ENCODE data around the gene CARMIL1.

The CARMIL1 gene

GRCh38 chr6:25485821-25486534 is 206.8 kb downstream of the CARMIL1 start:
- Histone ChIP-seq H3K4me3 (ENCODE audit: low read depth, low read length) (peak overlapping the region; percentile 9), H3K9me3 (no peaks in the 10 kb centered on the region), H3K36me3 (no peaks in the 10 kb centered on the region), H3K27me3 (no peaks in the 10 kb centered on the region), H3K4me1 (peaks cover 33% of the 10 kb centered on the region)
- peak; percentile 93 for DNase-seq
- TF ChIP-seq CTCF (IDR thresholded peaks at IDR 0.05; ENCODE audit: low read depth, low read length), result no peak

- Histone ChIP-seq H3K4me1 (peaks cover 27% of the 10 kb centered on the region), H3K36me3 (no peaks in the 10 kb centered on the region), H3K27me3 (no peaks in the 10 kb centered on the region), H3K4me3 (ENCODE audit: low read depth, low read length) (peak overlapping the region; percentile 4; the same call in 1 of the 2 replicates), H3K9me3 (no peaks in the 10 kb centered on the region)
- TF ChIP-seq CTCF (IDR thresholded peaks at IDR 0.05; ENCODE audit: low read depth, low read length), result no peak
- DNase-seq, result peak; percentile 55
These were observed 207.4 kb downstream of the CARMIL1 start for GRCh38 chr6:25486550-25486949.

GRCh38 chr6:25487012-25487411 is 207.8 kb downstream of the CARMIL1 start:
- H3K4me3 ChIP-seq (ENCODE audit: low read depth, low read length), result 0 out of 2 replicates have a peak overlapping the region, but pooled peaks have one; percentile 3
- TF ChIP-seq CTCF (IDR thresholded peaks at IDR 0.05; ENCODE audit: low read depth, low read length), result no peak
- no peaks in the 10 kb centered on the region for H3K27me3 ChIP-seq
- H3K9me3 ChIP-seq, result no peaks in the 10 kb centered on the region
- peaks cover 26% of the 10 kb centered on the region for H3K4me1 ChIP-seq
- H3K36me3 ChIP-seq, result no peaks in the 10 kb centered on the region
- DNase-seq, result no peak

- Histone ChIP-seq H3K27me3 (no peaks in the 10 kb centered on the region), H3K4me3 (ENCODE audit: low read depth, low read length) (no peak overlapping the region), H3K4me1 (peaks cover 17% of the 10 kb centered on the region), H3K9me3 (no peaks in the 10 kb centered on the region), H3K36me3 (no peaks in the 10 kb centered on the region)
- no peak for DNase-seq
- no peak for TF ChIP-seq CTCF (IDR thresholded peaks at IDR 0.05; ENCODE audit: low read depth, low read length)
These were observed 209.0 kb downstream of the CARMIL1 start for GRCh38 chr6:25488156-25488555.

- Histone ChIP-seq H3K36me3 (no peaks in the 10 kb centered on the region), H3K9me3 (no peaks in the 10 kb centered on the region), H3K4me3 (ENCODE audit: low read depth, low read length) (no peak overlapping the region), H3K27me3 (no peaks in the 10 kb centered on the region), H3K4me1 (peaks cover 15% of the 10 kb centered on the region)
- DNase-seq, result no peak
- TF ChIP-seq CTCF (IDR thresholded peaks at IDR 0.05; ENCODE audit: low read depth, low read length), result no peak
These were observed 210.2 kb downstream of the CARMIL1 start for GRCh38 chr6:25489399-25489798.

- peaks cover 9% of the 10 kb centered on the region for H3K4me1 ChIP-seq
- no peak overlapping the region for H3K4me3 ChIP-seq (ENCODE audit: low read depth, low read length)
- no peaks in the 10 kb centered on the region for H3K36me3 ChIP-seq
- peak; percentile 93 for TF ChIP-seq CTCF (IDR thresholded peaks at IDR 0.05; ENCODE audit: low read depth, low read length)
- H3K9me3 ChIP-seq, result no peaks in the 10 kb centered on the region
- peak; percentile 83 for DNase-seq
- H3K27me3 ChIP-seq, result no peaks in the 10 kb centered on the region
These were observed 211.0 kb downstream of the CARMIL1 start for GRCh38 chr6:25490018-25490801.

Measured in BE2C (cell line).